Activated T-cell treated with anti-CD3 and anti-CD28 coated beads for 24 hours (primary cell): Measurements from ENCODE around the gene FOXF1.
A peak's percentile ranks its signal among the peaks of the same experiment; 100 is the strongest.

ENCODE experiments used
- DNase-seq: peaks from one replicate; pipeline ENCODE4 v3.0.0-alpha.2; 2020; ENCODE audit warnings: low read depth

Gene FOXF1

GRCh38 chr16:86534779-86535615 is 24.7 kb downstream of the FOXF1 start:
- DNase-seq: no peak

- DNase-seq: no peak
Measured at GRCh38 chr16:86536621-86537020, 26.3 kb downstream of the FOXF1 start.

GRCh38 chr16:86537486-86537885 is 27.2 kb downstream of the FOXF1 start:
- DNase-seq: no peak

GRCh38 chr16:86538196-86538780 is 28.0 kb downstream of the FOXF1 start:
- DNase-seq: no peak

GRCh38 chr16:86540894-86541293 is 30.6 kb downstream of the FOXF1 start:
- DNase-seq: no peak

- no peak for DNase-seq
Measured at GRCh38 chr16:86541560-86541959, 31.2 kb downstream of the FOXF1 start.

- no peak for DNase-seq
Measured at GRCh38 chr16:86542756-86543750, 32.7 kb downstream of the FOXF1 start.

- no peak for DNase-seq
Measured at GRCh38 chr16:86545481-86545880, 35.2 kb downstream of the FOXF1 start.

GRCh38 chr16:86545954-86546637 is 35.8 kb downstream of the FOXF1 start:
- DNase-seq: no peak

- no peak for DNase-seq
Measured at GRCh38 chr16:86546638-86547013, 36.3 kb downstream of the FOXF1 start.

- no peak for DNase-seq
Measured at GRCh38 chr16:86547286-86547685, 37.0 kb downstream of the FOXF1 start.

- no peak for DNase-seq
Measured at GRCh38 chr16:86549076-86549892, 39.0 kb downstream of the FOXF1 start.

- DNase-seq: no peak
Measured at GRCh38 chr16:86549893-86550190, 39.5 kb downstream of the FOXF1 start.

GRCh38 chr16:86550281-86550680 is 40.0 kb downstream of the FOXF1 start:
- DNase-seq: no peak

GRCh38 chr16:86553356-86553755 is 43.0 kb downstream of the FOXF1 start:
- DNase-seq: no peak

- DNase-seq: no peak
Measured at GRCh38 chr16:86554599-86554916, 44.2 kb downstream of the FOXF1 start.

- peak; percentile 95 for DNase-seq
Measured at GRCh38 chr16:86554917-86555703, 44.8 kb downstream of the FOXF1 start, which contains the start of gene MTHFSD. Gene MTHFSD, minus strand, starts transcription at chr16:86555235. Its CDS starts 51 bp downstream, at chr16:86555184.

- no peak for DNase-seq
Measured at GRCh38 chr16:86555704-86556075, 45.4 kb downstream of the FOXF1 start.

GRCh38 chr16:86556576-86556975 is 46.2 kb downstream of the FOXF1 start:
- DNase-seq: no peak

GRCh38 chr16:86557587-86557986 is 47.3 kb downstream of the FOXF1 start:
- no peak for DNase-seq
